C4-2B (cell line): ENCODE results near the gene MIPEP.
A peak's percentile ranks its signal among the peaks of the same experiment; 100 is the strongest.

Experiments
- H3K27ac ChIP-seq: fragments of 450-650 bp; 2 replicates; pipeline ENCODE4 v1.5.1; 2017
- ZFX ChIP-seq: fragments of 450-650 bp; IDR thresholded peaks from 2 replicates; pipeline ENCODE4 v1.6.1; 2017
- TF ChIP-seq, protein P1 (sequence below): fragments of 450-650 bp; conservative IDR thresholded peaks from 2 replicates; pipeline ENCODE4 v1.5.1; 2017; ENCODE audit warnings: mild to moderate bottlenecking

MIPEP gene

GRCh38 chr13:23748109-23748990, 140.8 kb downstream of the MIPEP start:
- TF ChIP-seq, protein P1, sequence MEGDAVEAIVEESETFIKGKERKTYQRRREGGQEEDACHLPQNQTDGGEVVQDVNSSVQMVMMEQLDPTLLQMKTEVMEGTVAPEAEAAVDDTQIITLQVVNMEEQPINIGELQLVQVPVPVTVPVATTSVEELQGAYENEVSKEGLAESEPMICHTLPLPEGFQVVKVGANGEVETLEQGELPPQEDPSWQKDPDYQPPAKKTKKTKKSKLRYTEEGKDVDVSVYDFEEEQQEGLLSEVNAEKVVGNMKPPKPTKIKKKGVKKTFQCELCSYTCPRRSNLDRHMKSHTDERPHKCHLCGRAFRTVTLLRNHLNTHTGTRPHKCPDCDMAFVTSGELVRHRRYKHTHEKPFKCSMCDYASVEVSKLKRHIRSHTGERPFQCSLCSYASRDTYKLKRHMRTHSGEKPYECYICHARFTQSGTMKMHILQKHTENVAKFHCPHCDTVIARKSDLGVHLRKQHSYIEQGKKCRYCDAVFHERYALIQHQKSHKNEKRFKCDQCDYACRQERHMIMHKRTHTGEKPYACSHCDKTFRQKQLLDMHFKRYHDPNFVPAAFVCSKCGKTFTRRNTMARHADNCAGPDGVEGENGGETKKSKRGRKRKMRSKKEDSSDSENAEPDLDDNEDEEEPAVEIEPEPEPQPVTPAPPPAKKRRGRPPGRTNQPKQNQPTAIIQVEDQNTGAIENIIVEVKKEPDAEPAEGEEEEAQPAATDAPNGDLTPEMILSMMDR = no peak
- no peak for TF ChIP-seq ZFX
- H3K27ac ChIP-seq = peak overlapping the region; percentile 49

DNA sequence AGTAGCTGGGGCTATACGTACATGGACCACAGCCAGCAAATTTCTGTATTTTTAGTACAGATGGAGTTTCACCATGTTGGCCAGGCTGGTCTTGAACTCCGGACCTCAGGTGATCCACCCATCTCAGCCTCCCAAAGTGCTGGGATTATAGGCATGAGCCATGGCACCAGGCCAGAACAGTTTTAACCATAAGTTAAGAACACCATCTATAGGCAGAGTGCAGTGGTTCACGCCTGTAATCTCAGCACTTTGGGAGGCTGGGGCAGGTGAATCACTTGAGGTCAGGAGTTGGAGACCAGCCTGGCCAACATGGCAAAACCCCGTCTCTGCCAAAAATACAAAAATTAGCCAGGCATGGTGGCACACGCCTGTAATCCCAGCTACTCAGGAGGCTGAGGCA, 143.1 kb downstream of the MIPEP start:
- H3K27ac ChIP-seq = peak overlapping the region; percentile 4; the same call in 1 of the 2 replicates
- TF ChIP-seq, protein P1 = 0 out of 2 replicates have a peak, but pooled peaks have one; percentile 2

DNA sequence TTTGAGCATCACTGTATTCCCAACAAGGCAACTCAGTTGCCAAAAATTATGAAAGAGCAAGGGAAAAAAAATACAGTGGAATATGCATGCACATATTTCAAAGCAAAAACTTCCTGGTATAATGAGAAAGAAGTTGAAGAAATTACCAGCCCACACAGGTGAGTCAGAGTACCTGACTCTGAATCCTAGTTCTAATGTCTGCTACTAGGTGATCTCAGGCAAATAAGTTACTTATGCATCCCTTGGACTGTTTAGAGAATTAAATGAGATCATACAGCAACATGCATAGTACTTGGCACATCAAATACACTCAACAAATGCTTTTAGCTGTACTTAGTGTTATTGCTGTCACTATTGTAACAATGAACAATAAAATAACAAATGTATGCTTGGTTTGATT, 144.9 kb downstream of the MIPEP start:
- TF ChIP-seq, protein P1 = no peak
- TF ChIP-seq ZFX = no peak

GRCh38 chr13:23743278-23744076, 145.7 kb downstream of the MIPEP start:
- no peak for TF ChIP-seq ZFX
- TF ChIP-seq, protein P1 = no peak
- no peak overlapping the region for H3K27ac ChIP-seq

More for the DNA sequence above, 144.9 kb downstream of the MIPEP start:
- no peak overlapping the region for H3K27ac ChIP-seq

GRCh38 chr13:23741879-23742510, 147.2 kb downstream of the MIPEP start:
- H3K27ac ChIP-seq = no peak overlapping the region
- TF ChIP-seq, protein P1 = peak; percentile 94
- no peak; the same call in 1 of the 2 replicates for TF ChIP-seq ZFX

DNA sequence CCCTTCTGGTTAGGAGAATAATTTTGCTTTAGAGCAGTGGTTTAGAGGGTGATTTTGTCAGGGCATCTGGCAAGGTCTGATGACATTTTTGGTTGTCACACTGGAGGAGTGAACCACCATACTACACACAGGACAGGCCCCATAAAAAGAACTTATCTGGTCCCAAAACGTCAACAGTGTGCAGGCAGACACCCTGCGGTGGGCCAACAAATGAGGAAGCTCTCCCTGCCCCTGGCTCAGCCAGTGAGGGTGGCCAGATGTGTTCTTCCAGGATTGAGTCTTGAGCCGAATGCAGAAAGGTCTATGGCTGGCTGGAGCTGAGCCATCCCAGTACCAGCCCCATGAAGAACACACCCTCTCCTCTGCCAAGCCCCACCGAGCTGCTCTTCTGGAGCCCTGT, 149.2 kb downstream of the MIPEP start:
- no peak for TF ChIP-seq ZFX
- TF ChIP-seq, protein P1 = no peak
- H3K27ac ChIP-seq = no peak overlapping the region
